IPS-NIHi7 (cell line): ENCODE results near the gene INSM1.
A peak's percentile ranks its signal among the peaks of the same experiment; 100 is the strongest.

ENCODE experiments used
- DNase-seq: peaks from one replicate; pipeline ENCODE4 v3.0.0; 2012; ENCODE audit warnings: mixed read lengths; ENCODE audit errors: extremely low spot score

INSM1 gene

DNA sequence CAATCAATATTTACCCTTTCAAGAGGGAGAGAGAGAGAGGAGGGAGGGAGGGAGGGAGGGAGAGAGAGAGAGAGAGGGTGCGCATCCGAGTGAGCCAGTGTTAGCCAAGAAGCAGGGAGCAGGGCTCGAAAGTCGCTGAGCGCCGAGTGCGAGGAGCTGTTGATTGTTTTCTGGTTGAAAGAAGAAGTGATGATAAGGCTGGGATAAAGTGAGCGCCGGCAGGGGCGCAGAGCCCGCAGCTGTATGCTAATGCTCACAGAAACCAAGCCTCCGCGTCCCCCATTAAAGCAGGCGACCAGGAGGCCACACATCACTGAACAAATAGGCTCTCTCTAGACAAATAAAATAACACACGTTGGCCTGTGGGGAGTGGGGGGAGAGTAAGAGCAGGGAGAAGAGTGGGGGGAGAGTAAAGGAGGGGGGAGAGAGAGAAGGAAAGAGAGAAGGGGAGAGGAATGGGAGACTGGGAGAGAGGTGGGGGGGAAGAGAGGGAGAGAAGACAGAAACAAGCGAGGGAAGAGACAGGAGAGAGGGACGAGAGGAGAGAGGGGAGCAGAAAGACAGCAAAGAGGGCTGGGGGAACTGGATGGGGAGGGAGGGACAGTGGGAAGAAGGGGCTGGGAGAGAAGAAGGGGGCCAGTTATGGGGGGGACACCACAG lies 5.0 kb upstream of the INSM1 start:
- peak; percentile 60 for DNase-seq

DNA sequence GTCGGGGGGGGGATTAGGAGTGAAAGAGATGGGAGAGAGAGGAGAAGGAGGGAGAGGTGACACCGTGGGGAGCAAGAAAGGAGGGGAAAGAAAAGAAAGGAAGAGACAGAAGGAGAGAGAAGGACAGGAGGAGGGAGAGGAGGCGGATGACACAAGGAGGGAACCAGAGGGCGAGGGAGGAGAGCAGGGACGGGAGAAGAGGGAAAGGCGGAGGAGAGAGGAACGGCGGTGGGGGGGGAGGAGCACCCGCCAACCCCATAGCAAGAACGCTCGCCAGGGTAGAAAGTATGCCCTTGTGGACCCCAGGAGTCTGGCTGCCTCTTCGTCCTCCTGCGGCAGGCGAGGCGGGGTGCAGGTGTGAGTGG lies 4.5 kb upstream of the INSM1 start:
- no peak for DNase-seq

DNA sequence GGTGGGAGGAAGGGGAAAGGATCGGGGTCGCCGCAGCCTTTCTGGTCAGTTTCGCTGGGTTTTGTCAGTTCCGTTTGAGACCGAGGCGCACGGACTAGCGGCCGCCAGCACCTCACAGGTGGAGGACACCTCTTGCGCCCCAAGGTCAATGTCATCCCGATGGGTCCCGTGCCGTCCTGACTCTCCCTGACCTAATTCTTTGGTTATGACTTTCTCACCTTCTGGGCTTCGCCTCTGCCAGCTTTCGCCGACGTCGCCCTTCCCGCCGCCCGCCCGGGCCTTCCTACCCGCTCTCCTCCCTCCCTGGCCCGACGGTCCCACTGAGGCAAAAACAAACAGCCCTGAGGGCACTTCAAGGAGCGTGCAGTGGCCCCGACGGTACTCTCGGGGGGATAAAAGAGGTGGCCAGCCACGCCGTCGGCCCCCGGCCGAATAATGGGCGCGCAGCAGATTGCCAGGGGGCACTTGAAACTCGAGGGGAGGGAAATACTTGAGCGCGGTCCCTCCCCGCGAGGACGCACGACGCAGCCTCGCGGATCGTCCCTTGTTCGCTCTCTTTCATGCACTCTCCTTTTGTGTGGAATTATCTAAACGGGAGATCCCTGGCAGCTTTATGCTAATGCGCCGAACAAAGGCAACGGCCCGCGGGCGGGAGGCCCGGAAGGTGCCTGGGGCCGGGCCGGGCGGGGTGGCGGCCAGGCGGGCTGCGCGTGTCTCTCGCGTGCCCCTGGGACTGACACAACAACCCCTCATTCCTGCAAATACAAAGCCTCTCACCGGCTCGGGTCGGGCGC lies 3.9 kb upstream of the INSM1 start:
- DNase-seq: peak; percentile 69

DNA sequence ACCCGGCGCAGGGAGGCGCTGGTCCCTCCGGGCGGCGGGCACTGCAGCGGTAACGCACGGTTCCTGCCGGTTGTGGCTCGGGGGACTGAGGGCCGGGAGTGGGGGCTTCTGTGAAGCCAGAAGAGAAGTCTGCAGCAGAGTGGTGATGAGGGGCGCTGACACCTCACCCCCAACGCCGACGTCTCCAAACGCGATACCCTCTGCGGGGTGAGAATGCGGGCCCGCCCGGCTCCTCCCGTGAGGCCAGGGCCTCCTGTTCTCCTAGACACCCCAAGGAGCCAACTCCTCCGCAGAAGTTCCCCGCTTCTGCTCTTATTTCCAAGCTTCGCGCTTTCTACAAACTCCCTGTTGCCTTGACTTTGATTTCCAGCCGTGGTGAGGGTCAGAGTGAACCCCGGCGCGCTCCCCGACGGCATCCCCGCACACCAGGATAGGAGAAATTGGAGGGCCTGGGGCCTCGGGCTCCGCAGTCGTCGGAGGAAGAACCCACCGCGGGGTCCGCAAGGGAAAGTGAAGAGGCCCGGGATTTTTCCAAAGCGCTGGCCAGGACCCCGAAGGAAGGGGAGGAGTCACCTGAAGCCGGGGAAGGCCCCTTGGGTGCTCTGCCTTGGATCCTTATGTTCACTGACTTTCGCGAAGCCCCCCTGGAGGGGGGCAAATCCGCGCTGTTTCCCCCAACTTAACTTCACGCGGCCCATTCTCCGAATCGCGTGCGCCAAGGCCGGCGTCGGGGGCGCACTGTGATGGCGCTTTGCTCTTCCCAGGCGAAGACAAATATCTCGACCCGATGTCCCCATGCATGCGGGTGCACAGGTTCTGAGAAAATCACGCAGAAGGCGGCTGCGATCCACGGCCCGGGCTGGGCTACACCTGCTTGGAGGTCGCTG lies 3.1 kb upstream of the INSM1 start:
- no peak for DNase-seq

DNA sequence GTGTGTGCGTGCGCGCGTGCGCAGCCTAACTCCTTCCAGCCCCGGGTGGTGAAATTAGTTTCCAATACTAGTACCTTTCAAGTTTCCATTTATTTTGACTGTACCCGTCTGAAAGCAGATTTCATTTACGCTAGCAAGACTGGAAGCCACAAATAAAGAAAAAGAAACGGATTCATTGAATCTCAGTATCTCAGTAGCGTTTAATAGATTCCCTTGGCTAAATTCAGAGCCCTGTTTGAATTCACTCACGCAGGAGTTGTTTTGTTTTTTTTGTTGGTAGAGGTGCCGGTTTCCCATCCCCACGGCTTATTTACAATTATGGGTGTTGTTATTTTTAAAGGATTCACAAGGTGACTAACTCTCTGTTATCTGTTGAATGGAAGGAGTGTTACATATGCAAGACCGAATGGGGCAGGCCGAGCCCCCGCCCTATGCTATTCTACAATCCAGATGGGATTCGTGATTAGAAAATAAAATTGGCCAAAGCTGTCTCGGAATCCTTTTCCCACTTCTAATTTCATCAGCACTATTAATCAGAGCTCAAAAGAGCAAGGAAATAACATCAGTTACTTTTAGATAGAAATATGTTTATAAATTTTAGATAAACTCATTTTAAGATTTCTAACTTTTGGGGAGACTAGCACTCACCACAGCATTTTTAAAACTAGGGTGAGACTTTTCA lies 2.3 kb upstream of the INSM1 start:
- no peak for DNase-seq

DNA sequence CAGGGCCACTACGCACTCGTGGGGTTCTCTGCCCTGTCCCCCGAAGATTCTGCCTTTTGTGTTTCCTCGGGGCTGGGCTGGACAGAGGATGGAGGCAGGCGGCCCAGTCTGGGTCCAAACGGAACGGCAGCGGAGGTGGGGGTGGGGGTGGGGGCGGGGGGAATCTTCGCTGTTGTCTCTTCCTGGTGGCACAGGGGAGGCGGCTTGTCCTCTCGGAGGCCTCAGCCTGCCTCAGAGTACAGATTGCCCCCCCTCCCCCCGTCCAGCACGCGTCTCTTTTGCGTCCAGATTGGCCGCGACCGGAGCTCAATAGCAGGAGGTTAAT lies 1.4 kb upstream of the INSM1 start:
- DNase-seq: no peak

DNA sequence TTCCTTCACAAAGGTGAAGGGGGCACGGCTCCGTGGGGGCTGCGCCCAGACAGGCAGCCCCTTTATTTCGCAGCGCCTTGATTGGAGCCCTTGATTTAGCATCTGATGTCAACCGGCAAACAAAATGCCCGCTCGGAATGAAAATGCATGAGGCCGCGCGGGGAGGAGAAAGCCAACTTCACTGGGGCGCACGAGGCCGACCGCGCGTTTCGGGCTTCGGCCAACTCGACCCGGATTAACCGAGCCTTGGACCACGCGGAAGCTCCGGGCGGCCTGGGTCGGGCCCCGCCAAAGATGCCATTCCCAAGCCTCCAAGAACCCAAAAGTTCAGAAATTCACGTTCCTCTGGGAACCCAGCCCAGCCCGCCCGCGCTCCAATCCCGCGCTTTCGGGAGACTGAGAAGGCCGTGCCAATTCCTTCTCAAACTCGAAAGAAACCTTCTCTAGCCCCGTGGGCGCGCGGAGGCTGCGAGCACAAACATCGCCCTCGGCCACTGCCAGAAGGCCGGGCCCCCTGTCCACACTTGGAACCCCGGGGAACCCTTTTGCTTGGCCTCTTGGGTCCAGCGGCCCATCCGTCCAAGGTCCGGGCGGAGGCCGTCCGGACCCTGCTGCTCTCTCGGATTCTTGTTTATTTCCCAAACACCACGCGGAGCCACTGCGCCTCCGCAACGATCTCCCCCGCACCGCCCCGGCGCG lies 879 bp upstream of the INSM1 start:
- no peak for DNase-seq

DNA sequence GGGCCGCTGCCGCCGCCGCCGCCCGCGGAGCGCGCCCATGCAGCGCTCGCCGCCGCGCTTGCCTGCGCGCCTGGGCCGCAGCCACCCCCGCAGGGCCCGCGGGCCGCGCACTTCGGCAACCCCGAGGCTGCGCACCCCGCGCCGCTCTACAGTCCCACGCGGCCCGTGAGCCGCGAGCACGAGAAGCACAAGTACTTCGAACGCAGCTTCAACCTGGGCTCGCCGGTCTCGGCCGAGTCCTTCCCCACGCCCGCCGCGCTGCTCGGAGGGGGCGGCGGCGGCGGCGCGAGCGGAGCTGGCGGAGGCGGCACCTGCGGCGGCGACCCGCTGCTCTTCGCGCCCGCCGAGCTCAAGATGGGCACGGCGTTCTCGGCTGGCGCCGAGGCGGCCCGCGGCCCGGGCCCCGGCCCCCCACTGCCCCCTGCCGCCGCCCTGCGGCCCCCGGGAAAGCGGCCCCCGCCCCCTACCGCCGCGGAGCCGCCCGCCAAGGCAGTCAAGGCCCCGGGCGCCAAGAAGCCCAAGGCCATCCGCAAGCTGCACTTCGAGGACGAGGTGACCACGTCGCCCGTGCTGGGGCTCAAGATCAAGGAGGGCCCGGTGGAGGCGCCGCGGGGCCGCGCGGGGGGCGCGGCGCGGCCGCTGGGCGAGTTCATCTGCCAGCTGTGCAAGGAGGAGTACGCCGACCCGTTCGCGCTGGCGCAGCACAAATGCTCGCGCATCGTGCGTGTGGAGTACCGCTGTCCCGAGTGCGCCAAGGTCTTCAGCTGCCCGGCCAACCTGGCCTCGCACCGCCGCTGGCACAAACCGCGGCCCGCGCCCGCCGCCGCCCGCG lies 730 bp downstream of the INSM1 start:
- DNase-seq: no peak

DNA sequence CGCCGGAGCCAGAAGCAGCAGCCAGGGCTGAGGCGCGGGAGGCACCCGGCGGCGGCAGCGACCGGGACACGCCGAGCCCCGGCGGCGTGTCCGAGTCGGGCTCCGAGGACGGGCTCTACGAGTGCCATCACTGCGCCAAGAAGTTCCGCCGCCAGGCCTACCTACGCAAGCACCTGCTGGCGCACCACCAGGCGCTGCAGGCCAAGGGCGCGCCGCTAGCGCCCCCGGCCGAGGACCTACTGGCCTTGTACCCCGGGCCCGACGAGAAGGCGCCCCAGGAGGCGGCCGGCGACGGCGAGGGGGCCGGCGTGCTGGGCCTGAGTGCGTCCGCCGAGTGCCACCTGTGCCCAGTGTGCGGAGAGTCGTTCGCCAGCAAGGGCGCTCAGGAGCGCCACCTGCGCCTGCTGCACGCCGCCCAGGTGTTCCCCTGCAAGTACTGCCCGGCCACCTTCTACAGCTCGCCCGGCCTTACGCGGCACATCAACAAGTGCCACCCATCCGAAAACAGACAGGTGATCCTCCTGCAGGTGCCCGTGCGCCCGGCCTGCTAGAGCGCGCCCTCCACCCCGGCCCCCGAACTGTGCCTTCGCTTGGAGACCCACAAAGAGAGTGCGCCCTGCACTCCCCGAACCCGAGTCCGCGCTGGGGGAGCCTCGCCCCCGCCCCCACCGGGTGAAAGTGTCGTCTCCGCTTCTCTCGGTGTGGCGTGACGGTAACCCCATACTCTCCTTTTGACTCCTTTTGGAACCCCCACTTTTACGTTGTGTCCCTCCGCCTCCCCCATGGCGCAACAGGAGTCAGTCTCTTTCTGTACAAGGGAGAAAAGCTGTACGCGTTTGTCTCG lies 1.6 kb downstream of the INSM1 start:
- DNase-seq: no peak

DNA sequence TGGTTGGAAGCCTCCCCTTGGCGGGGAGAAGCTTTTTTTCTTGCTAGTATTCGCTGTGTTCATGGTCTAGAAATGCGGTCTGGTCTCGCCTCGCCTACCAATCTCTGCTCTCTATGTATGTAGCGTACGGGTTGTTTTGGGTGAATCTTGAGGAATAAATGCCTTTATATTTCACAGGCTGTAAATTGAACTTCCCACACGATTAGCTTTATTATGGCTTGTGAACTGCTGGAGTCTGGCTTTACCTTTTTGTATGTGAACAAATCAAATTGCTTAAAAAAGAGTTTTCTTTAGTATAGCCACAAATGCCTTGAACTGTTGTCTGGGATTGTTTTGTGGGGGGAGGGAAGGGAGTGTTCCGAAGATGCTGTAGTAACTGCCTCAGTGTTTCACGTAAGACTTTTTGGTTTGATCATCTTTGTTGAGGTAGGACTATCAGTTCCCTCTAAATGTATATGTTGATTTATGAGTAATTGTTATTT lies 2.2 kb downstream of the INSM1 start:
- no peak for DNase-seq

DNA sequence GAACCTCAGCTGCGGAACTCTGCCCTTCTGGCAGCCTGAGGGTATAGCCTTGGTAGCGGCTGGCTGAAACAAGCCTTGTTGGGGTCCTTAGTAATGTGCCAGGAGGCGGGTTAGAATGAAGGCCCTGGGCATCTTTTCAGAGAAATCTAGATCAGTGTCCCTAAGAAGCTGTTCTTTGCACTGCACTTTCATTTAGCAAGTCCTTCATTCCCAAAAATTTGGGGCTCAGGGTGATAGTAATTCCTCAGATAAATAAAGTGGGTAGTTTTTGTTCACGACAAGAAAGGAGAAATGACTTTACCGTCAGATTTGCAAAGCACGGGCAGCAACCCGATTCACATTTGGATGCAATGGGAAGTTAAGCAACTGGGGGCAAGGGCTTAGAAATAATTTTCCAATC lies 3.2 kb downstream of the INSM1 start:
- DNase-seq: no peak

DNA sequence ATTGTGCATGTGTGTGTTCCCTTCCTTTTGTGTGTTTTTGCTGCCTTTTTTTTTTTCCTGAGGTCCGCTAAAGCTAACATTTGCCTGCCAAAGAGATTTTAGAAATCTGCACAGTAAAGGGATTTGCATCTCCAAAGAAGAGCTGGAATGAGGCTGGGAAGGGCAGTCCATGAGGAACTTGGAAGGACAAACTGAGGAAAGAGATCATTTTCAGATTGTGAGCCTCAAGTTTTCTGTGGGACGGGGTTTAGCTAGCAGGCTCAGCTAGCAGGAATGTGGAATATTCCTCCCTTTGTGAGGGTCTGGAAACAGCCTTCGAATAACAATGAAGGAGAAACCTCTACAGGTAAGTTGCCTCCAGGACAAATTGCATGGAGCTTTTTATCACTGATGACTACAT lies 3.8 kb downstream of the INSM1 start:
- no peak for DNase-seq

DNA sequence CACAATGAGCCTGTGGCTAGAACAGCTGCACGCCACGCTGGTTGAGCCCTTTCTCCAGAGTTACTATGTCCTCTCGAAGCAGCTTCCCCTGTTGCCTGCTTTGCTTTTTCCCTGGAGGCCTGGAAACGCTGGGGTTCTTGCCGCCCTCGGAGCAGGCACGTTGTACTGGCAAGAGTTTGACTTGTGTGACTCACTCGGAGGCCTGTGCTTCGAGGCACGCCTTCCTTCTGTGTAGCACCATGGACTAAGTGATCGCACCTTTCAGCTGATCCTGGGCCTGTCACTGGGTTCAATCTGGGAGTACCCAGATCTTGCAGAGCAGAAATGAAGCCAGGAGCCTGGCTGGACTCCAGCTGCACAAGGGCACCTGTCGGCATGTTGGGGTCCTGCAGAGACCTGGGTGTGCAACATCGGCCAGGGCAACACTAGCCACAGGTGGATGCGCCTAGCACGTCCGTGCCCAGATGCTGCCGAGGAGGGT lies 5.2 kb downstream of the INSM1 start:
- no peak for DNase-seq

DNA sequence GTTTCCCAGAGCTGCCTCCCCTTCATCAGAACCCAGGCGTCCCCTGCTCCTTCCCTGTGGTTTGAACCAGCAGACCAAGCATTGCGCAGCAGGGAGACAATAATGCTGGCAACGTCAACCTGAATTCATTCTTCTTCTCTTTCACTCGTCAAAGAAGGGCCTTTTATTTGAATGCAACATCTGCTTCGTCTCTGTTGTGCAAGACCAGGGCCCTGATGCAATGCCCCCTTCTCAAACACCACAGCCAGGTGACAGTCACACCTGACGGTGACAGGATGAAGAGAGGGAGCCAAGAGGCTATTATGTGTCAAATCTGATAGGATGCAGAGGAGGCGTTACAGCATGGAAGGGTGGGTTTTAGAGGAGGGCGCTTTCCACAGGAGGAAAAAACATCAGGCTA lies 8.0 kb downstream of the INSM1 start:
- DNase-seq: no peak

DNA sequence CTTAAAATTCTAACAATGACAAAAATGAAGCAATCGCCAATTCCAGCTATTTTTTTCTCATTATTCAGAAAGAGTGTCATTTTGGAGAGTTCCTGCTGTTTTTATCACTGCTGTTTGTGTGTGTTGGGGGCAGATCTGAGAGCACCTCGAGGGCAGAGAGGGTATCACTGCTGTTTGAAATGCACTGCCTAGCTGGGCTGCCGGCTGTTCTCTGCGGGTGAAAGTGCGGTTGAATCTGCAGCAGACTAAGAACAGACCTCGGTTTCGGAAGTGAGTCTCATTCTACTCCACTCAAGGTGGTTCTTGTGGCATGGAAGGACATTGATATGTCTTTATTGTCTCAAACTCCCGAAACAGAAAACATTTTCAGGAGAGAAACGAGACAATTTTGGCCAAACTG lies 18.3 kb downstream of the INSM1 start:
- DNase-seq: no peak

DNA sequence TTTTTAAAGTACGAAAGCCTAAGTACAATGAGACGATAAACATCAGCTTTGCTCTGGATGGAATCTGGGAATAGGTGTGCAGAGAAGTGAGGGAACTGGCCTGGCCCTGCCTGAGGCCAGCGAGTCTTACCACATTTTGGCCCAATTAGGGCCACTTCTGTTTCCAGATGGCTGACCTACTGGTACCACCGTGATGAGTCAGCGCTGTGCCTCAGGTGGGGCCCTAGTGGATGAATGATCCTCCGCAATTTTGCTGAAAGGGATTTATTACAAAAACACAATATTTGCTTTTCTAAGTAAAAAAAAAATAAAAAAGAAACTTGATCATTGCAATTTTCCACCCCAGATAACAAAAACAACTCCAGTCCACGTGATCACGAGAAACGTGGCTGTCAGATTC lies 22.5 kb downstream of the INSM1 start:
- no peak for DNase-seq

DNA sequence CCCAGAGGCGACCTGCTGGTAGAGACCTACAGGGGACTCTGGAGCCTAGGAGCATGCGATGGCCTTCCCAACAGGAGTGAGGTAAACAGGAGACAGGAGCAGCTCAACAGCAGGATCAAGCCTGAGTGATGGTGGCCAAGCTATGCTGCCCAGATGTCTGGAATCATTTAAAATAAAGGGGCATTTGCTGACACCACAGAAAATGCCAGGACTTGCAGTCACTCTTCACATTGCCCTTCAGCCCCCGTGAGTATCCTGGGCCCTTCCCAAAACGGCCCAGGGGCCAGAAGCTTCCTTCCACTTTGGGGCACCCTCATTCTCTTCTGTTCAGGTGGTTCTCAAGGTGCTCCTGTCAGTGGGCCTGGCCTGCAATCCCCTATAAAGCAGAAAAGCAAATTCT lies 23.2 kb downstream of the INSM1 start:
- no peak for DNase-seq

DNA sequence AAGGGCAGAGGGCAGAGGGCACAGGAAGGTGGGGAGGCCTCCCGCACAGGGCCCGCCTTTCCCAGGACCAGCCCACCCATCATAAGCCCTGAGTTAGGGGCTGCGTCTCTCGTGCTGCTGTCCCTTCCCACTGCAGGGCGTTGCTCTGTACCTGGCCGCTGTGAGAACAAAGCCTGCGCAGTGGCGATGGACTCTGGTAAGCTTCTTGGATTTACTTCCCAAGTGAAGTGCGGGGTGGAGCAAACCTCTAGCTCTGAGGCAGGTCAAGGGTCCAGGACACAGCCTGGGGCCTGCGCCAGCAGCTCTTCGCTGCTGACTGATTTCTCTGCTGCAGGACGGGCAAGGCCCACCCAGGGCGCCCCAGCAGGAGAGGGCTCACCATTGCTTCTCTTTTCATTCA lies 23.9 kb downstream of the INSM1 start:
- DNase-seq: no peak
